Myocyte (in vitro differentiated cells): ENCODE data around the gene AP1M2. TPM values are rescaled to one million over a fixed set of nuclear protein-coding genes. Genes with fewer than 3 reads are reported as not detected.
A peak's percentile ranks its signal among the peaks of the same experiment; 100 is the strongest.
"Not testable (repeated sequence)": the region's sequence is repeated elsewhere in the genome, so short reads cannot be mapped to it uniquely, and the experiment has no call there.

Experiments
- DNase-seq: peaks from one replicate; pipeline ENCODE4 v3.0.0-alpha.2; 2012; ENCODE audit warnings: low read depth
- total RNA-seq: library from RNA; depleted of rRNA; stranded (reverse); fragments of >200 nt; gene quantifications from 2 replicates; pipeline ENCODE4 v1.2.3, GENCODE V29; 2014

The AP1M2 gene
- total RNA-seq, 1 donor from 2014 or later = not detected

- DNase-seq = peak; percentile 98
Measured at GRCh38 chr19:10565567-10566407, 21.3 kb downstream of the AP1M2 start, which contains the start of gene KRI1. TSS of gene KRI1 (minus strand) at chr19:10566010. CDS start at chr19:10565999, 11 bp downstream.

- peak; percentile 62 for DNase-seq
Measured at GRCh38 chr19:10565028-10565566, 22.0 kb downstream of the AP1M2 start.

- no peak for DNase-seq
Measured at GRCh38 chr19:10562609-10563008, 24.5 kb downstream of the AP1M2 start.

GRCh38 chr19:10560154-10560553 lies 27.0 kb downstream of the AP1M2 start:
- DNase-seq = no peak

GRCh38 chr19:10557603-10558197 lies 29.4 kb downstream of the AP1M2 start:
- DNase-seq = no peak

GRCh38 chr19:10555610-10555973 lies 31.5 kb downstream of the AP1M2 start:
- no peak for DNase-seq

GRCh38 chr19:10554760-10555609 lies 32.1 kb downstream of the AP1M2 start:
- DNase-seq = no peak

GRCh38 chr19:10553943-10554381 lies 33.1 kb downstream of the AP1M2 start:
- peak; percentile 46 for DNase-seq

GRCh38 chr19:10553087-10553667 lies 33.9 kb downstream of the AP1M2 start:
- DNase-seq = no peak

GRCh38 chr19:10552510-10553053 lies 34.5 kb downstream of the AP1M2 start:
- DNase-seq = no peak

GRCh38 chr19:10551698-10552301 lies 35.3 kb downstream of the AP1M2 start:
- peak; percentile 25 for DNase-seq

- not testable (repeated sequence) for DNase-seq
Measured at GRCh38 chr19:10551006-10551405, 36.1 kb downstream of the AP1M2 start.

- DNase-seq = no peak
Measured at GRCh38 chr19:10550336-10550735, 36.8 kb downstream of the AP1M2 start.

GRCh38 chr19:10549733-10550132 lies 37.4 kb downstream of the AP1M2 start:
- DNase-seq = no peak

GRCh38 chr19:10548746-10549276 lies 38.3 kb downstream of the AP1M2 start:
- no peak for DNase-seq

- no peak for DNase-seq
Measured at GRCh38 chr19:10546817-10547216, 40.3 kb downstream of the AP1M2 start.

- no peak for DNase-seq
Measured at GRCh38 chr19:10544753-10545251, 42.3 kb downstream of the AP1M2 start.

GRCh38 chr19:10544242-10544752 lies 42.8 kb downstream of the AP1M2 start:
- no peak for DNase-seq

- peak; percentile 76 for DNase-seq
Measured at GRCh38 chr19:10543420-10544241, 43.5 kb downstream of the AP1M2 start, which contains the start of gene ATG4D. TSS of gene ATG4D (plus strand) at chr19:10543904. CDS start at chr19:10544091, 187 bp downstream.
